Spleen (tissue), 7 donors: ENCODE results near the gene SASH3.

Experiments used
- CTCF ChIP-seq, 11 experiments: fragments of 200-600 bp in 7 of 11; fragments of 450-650 bp in 4 of 11; sonication (generic) in 4 of 11; IDR thresholded peaks in 8 of 11; conservative IDR thresholded peaks in 3 of 11; 1 replicate in 7 of 11; 2 replicates in 4 of 11; pipeline versions ENCODE4 v1.4.0 to v1.8.0; 2016 to 2021; ENCODE audit warnings: antibody characterized with exemption in 11 of 11, inconsistent platforms in 4 of 11, mild to moderate bottlenecking in 1 of 11
- POLR2A ChIP-seq, 3 donors: fragments of 450-650 bp; IDR thresholded peaks; one replicate each; pipeline ENCODE4 v1.5.1; 2017; ENCODE audit warnings: antibody characterized with exemption in 3 of 3, mild to moderate bottlenecking in 1 of 3
- POLR2AphosphoS5 ChIP-seq, 3 donors: sonication (generic); formaldehyde crosslinking; IDR thresholded peaks; one replicate each; pipeline ENCODE4 v1.5.1; 2017; ENCODE audit warnings: antibody characterized with exemption in 3 of 3
- donor health status: DM: no; HTN: no; CAD: no; lungs with moderate emphysema.
- donor health status: DM: no; HTN: no; CAD: no.
- donor health status: DM: no; HTN: no; CAD: no.

- TF ChIP-seq POLR2A (IDR thresholded peaks at IDR 0.05) (no peak), CTCF (IDR thresholded peaks at IDR 0.05 in 8 of 11, conservative IDR thresholded peaks at IDR 0.05 in 3 of 11) (no peak), POLR2AphosphoS5 (IDR thresholded peaks at IDR 0.05) (peak in 2 of 3 donors; percentile 50 to 55)
Observed at GRCh38 chrX:129797251-129797906, 17.6 kb downstream of the SASH3 start.
